ENCODE results near the gene CALML4. TPM values are rescaled to one million over a fixed set of nuclear protein-coding genes. Genes with fewer than 3 reads are reported as not detected.
"Not testable (repeated sequence)": the region's sequence is repeated elsewhere in the genome, so short reads cannot be mapped to it uniquely, and the experiment has no call there.

CALML4 gene
- total RNA-seq, 1 experiment from 2014 or later: 12.6 TPM

- Histone ChIP-seq H3K36me3 (ENCODE audit: low read depth) (no peaks in the 10 kb centered on the region), H3F3A (ENCODE audit: insufficient read depth, low read depth) (no peaks in the 10 kb centered on the region), H4K20me1 (ENCODE audit: insufficient read depth) (no peaks in the 10 kb centered on the region), H3K4me3 (no peak overlapping the region), H3K9me3 (ENCODE audit: insufficient read depth, low read depth) (no peaks in the 10 kb centered on the region), H3K79me2 (ENCODE audit: low read depth) (no peaks in the 10 kb centered on the region), H3K4me2 (no peak overlapping the region), H3K27me3 (ENCODE audit: insufficient read depth, low read depth) (no peaks in the 10 kb centered on the region), H3K27ac (no peak overlapping the region), H3K9me2 (ENCODE audit: insufficient read depth) (no peaks in the 10 kb centered on the region), H2AFZ (no peak overlapping the region), H3K4me1 (replicated peaks; ENCODE audit: insufficient read depth) (no peaks in the 10 kb centered on the region)
- intact Hi-C loops (cut with micrococcal nuclease; ENCODE audit: unreplicated experiment): no loop called here
- CTCF ChIA-PET: no interaction called here
- no TSS peak for BruUV-seq (replicated peaks)
- TF ChIP-seq CTCF (conservative IDR thresholded peaks at IDR 0.05): no peak
- TF ChIP-seq EZH2 (IDR thresholded peaks at IDR 0.05; ENCODE audit: low read depth): no peak
- POLR2A ChIA-PET (ENCODE audit: unreplicated experiment): interaction anchor here (0.5 kb wide), 1 partner anchor 149 kb away, joined by 10 read pairs; no protein-coding TSS in a partner anchor
- no peak for DNase-seq
Measured at GRCh38 chr15:68203486-68203885, 1.6 kb downstream of the CALML4 start.

- CTCF ChIA-PET; BruUV-seq (replicated peaks); intact Hi-C loops (cut with micrococcal nuclease; ENCODE audit: unreplicated experiment): not testable (repeated sequence)
Measured at GRCh38 chr15:68202994-68203393, 2.1 kb downstream of the CALML4 start.

GRCh38 chr15:68201879-68202261 is 3.3 kb downstream of the CALML4 start:
- Histone ChIP-seq H3K4me1 (replicated peaks; ENCODE audit: insufficient read depth) (no peaks in the 10 kb centered on the region), H3F3A (ENCODE audit: insufficient read depth, low read depth) (no peaks in the 10 kb centered on the region), H4K20me1 (ENCODE audit: insufficient read depth) (no peaks in the 10 kb centered on the region), H3K9me3 (ENCODE audit: insufficient read depth, low read depth) (no peaks in the 10 kb centered on the region), H3K27ac (no peak overlapping the region), H3K36me3 (ENCODE audit: low read depth) (no peaks in the 10 kb centered on the region), H2AFZ (no peak overlapping the region), H3K4me3 (no peak overlapping the region), H3K4me2 (no peak overlapping the region), H3K27me3 (ENCODE audit: insufficient read depth, low read depth) (no peaks in the 10 kb centered on the region), H3K79me2 (ENCODE audit: low read depth) (no peaks in the 10 kb centered on the region), H3K9me2 (ENCODE audit: insufficient read depth) (no peaks in the 10 kb centered on the region)
- no peak for DNase-seq
- no peak for TF ChIP-seq EZH2 (IDR thresholded peaks at IDR 0.05; ENCODE audit: low read depth)
- TF ChIP-seq CTCF (conservative IDR thresholded peaks at IDR 0.05): no peak
- no TSS peak for BruUV-seq (replicated peaks)
- POLR2A ChIA-PET (ENCODE audit: unreplicated experiment): interaction anchor here (0.7 kb wide), 2 partner anchors 31 to 40 kb away, joined by 3 to 4 read pairs; no protein-coding TSS in a partner anchor
- intact Hi-C loops (cut with micrococcal nuclease; ENCODE audit: unreplicated experiment): no loop called here
- CTCF ChIA-PET: no interaction called here

More at GRCh38 chr15:68202994-68203393, 2.1 kb downstream of the CALML4 start:
- POLR2A ChIA-PET (ENCODE audit: unreplicated experiment): interaction anchor here (0.6 kb wide), 1 partner anchor 1917 kb away, joined by 10 read pairs; no protein-coding TSS in a partner anchor
- H3K9me3 ChIP-seq (ENCODE audit: insufficient read depth, low read depth); H3K9me2 ChIP-seq (ENCODE audit: insufficient read depth); H3K4me3 ChIP-seq; H3K4me2 ChIP-seq; H3K36me3 ChIP-seq (ENCODE audit: low read depth); H3K79me2 ChIP-seq (ENCODE audit: low read depth); H3K27me3 ChIP-seq (ENCODE audit: insufficient read depth, low read depth); H3F3A ChIP-seq (ENCODE audit: insufficient read depth, low read depth); H2AFZ ChIP-seq; H3K27ac ChIP-seq; H3K4me1 ChIP-seq (replicated peaks; ENCODE audit: insufficient read depth); H4K20me1 ChIP-seq (ENCODE audit: insufficient read depth); DNase-seq: not testable (repeated sequence)
